Ovary (tissue), 9 donors: ENCODE measurements around the gene GPC6. TPM values are rescaled to one million over a fixed set of nuclear protein-coding genes. Genes with fewer than 3 reads are reported as not detected.

ENCODE experiments used
- DNase-seq, 5 donors: peaks; one replicate each; pipeline ENCODE4 v3.0.0-alpha.2; 2019 to 2020
- H3K27ac ChIP-seq, 2 donors: fragments of 200-600 bp; one replicate each; pipeline versions ENCODE4 v1.5.1 to v1.8.0; 2019 to 2022
- H3K27me3 ChIP-seq: fragments of 200-600 bp; one replicate; pipeline ENCODE4 v1.8.0; 2022
- H3K36me3 ChIP-seq: fragments of 200-600 bp; sonication (generic); one replicate; pipeline ENCODE4 v1.5.1; 2019
- H3K4me1 ChIP-seq: one replicate; pipeline ENCODE4 v1.8.1; 2013; ENCODE audit warnings: mild to moderate bottlenecking, moderate library complexity; ENCODE audit not compliant: insufficient read depth
- H3K4me3 ChIP-seq: fragments of 200-600 bp; sonication (generic); one replicate; pipeline ENCODE4 v1.5.1; 2017
- H3K9me3 ChIP-seq, 2 donors: fragments of 200-600 bp in 1 of 2; sonication (generic) in 1 of 2; one replicate each; pipeline versions ENCODE4 v1.5.1 to v1.8.1; 2013 to 2019; ENCODE audit warnings: mild to moderate bottlenecking in 1 of 2, moderate library complexity in 1 of 2
- CTCF ChIP-seq, 3 donors: fragments of 450-650 bp in 2 of 3; fragments of 200-600 bp in 1 of 3; IDR thresholded peaks; one replicate each; pipeline versions ENCODE4 v1.5.1 to v1.8.0; 2016 to 2022; ENCODE audit warnings: antibody characterized with exemption in 3 of 3, mild to moderate bottlenecking in 1 of 3
- EP300 ChIP-seq: sonication (generic); formaldehyde crosslinking; IDR thresholded peaks from one replicate; pipeline ENCODE4 v1.6.1; 2017; ENCODE audit warnings: antibody characterized with exemption
- POLR2A ChIP-seq: fragments of 450-650 bp; IDR thresholded peaks from one replicate; pipeline ENCODE4 v1.6.1; 2017; ENCODE audit warnings: antibody characterized with exemption, mild to moderate bottlenecking, moderate library complexity
- WGBS, 3 donors: extraction: QIAGEN DNeasy Blood & Tissue Kit in 1 of 3; methylation state at CpG; one replicate each; pipeline versions ENCODE4 v1.1.5 to v1.1.7; 2013 to 2017; 5-methylcytosine and 5-hydroxymethylcytosine counted together
- intact Hi-C, 4 donors: fragments of 100-400 bp; cut with DNase I; formaldehyde crosslinking; loops; one replicate each; pipeline versions ENCODE4 v1.11.0 to v1.15.1; 2022 to 2023
- polyA plus RNA-seq, 2 donors: library from polyadenylated mRNA; stranded (reverse); fragments of 200-250 nt in 1 of 2; fragments of 350-450 nt in 1 of 2; fragmentation: Illumina TruSeq in 1 of 2; extraction: RNeasy Lipid Tissue Mini Kit (QIAGEN cat#74804) in 1 of 2; gene quantifications; one replicate each; pipeline ENCODE4 v1.2.3, GENCODE V29; 2013 to 2014
- total RNA-seq, 7 donors: library from RNA; depleted of rRNA in 2 of 7; stranded (reverse); fragments of >200 nt in 2 of 7; fragmentation: NEBNext Ultra II Directional in 3 of 7; extraction: Animal tissue kit (Norgen Biotek cat#: 25700) in 3 of 7; gene quantifications; one replicate each; pipeline versions ENCODE4 v1.1.0 to v1.2.4, GENCODE V29; 2016 to 2023
- donor health status: DM: no; HTN: no; CAD: no; lungs with moderate emphysema.
- donor health status: DM: no; HTN: no; CAD: no.
- donor health status: Bipolar disorder and iron deficiency.
- donor health status: DM: yes; HTN: yes; CAD: no.
- donor health status: DM: no; HTN: no; CAD: no.
- donor health status: DM: yes; HTN: yes; CAD: no.

Gene GPC6
- total and polyA plus RNA-seq, 9 donors = 4.3 to 22.3 (median 17.9) TPM

- H3K27me3 ChIP-seq = no peaks in the 10 kb centered on the region
- H3K4me3 ChIP-seq = no peak overlapping the region
- H3K36me3 ChIP-seq = no peaks in the 10 kb centered on the region
- no peaks in the 10 kb centered on the region for H3K9me3 ChIP-seq
- no peak overlapping the region for H3K27ac ChIP-seq
- TF ChIP-seq EP300 (no peak), POLR2A (no peak), CTCF (IDR thresholded peaks at IDR 0.05) (no peak)
- intact Hi-C loops = no loop called here
- DNase-seq = no peak
- WGBS, 3 donors = 77 to 84% (median 78%) methylated on average over 3 of the region's 3 CpGs
- H3K4me1 ChIP-seq = no peaks in the 10 kb centered on the region
Observed at GRCh38 chr13:94280349-94280748, 1053.7 kb downstream of the GPC6 start.

- TF ChIP-seq POLR2A (no peak), EP300 (no peak), CTCF (IDR thresholded peaks at IDR 0.05) (no peak)
- Histone ChIP-seq H3K4me1 (no peaks in the 10 kb centered on the region), H3K36me3 (no peaks in the 10 kb centered on the region), H3K27ac (no peak overlapping the region), H3K27me3 (no peaks in the 10 kb centered on the region), H3K4me3 (no peak overlapping the region), H3K9me3 (no peaks in the 10 kb centered on the region)
- DNase-seq = no peak
- intact Hi-C loops = no loop called here
Observed at GRCh38 chr13:94280845-94281244, 1054.2 kb downstream of the GPC6 start.

- no peak for TF ChIP-seq POLR2A
- no peak for TF ChIP-seq CTCF (IDR thresholded peaks at IDR 0.05)
- TF ChIP-seq EP300 = no peak
- Histone ChIP-seq H3K9me3 (no peaks in the 10 kb centered on the region), H3K27me3 (no peaks in the 10 kb centered on the region), H3K4me1 (no peaks in the 10 kb centered on the region), H3K4me3 (no peak overlapping the region), H3K36me3 (no peaks in the 10 kb centered on the region), H3K27ac (no peak overlapping the region)
- no peak for DNase-seq
- intact Hi-C loops = no loop called here
- WGBS, 3 donors = 93 to 95% (median 93%) methylated on average over 3 of the region's 3 CpGs
Observed at GRCh38 chr13:94286581-94286980, 1060.0 kb downstream of the GPC6 start.

- intact Hi-C loops = no loop called here
- H3K27ac ChIP-seq = no peak overlapping the region
- H3K36me3 ChIP-seq = no peaks in the 10 kb centered on the region
- H3K4me3 ChIP-seq = no peak overlapping the region
- H3K4me1 ChIP-seq = no peaks in the 10 kb centered on the region
- H3K9me3 ChIP-seq = no peaks in the 10 kb centered on the region
- WGBS, 3 donors = 90 to 96% (median 95%) methylated on average over 5 of the region's 5 CpGs
- TF ChIP-seq POLR2A (no peak), EP300 (no peak), CTCF (IDR thresholded peaks at IDR 0.05) (no peak)
- no peak for DNase-seq
- H3K27me3 ChIP-seq = no peaks in the 10 kb centered on the region
Observed at GRCh38 chr13:94291631-94292322, 1065.2 kb downstream of the GPC6 start.
